ENCODE measurements around the gene EIF2AK3.

DNA sequence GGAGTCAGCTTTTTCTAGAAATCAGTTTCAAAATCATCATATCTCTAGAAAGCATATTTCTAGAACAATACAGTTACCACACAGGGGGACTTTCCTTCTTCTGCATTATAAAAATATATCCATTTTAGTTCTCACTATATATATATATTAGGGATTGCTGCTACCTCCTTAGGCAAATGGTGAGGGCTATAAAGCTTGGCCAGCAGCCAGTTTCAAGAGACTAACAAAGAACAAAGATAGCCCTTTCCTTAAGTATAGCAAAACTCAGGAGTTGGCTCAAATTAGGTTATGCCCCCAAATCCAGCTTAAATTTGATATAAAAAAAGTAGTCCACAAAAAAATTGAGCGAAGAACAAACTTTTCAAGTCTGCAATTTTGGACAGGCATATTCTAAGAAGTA is 70.0 kb downstream of the EIF2AK3 start:
- TF ChIP-seq, protein P1, sequence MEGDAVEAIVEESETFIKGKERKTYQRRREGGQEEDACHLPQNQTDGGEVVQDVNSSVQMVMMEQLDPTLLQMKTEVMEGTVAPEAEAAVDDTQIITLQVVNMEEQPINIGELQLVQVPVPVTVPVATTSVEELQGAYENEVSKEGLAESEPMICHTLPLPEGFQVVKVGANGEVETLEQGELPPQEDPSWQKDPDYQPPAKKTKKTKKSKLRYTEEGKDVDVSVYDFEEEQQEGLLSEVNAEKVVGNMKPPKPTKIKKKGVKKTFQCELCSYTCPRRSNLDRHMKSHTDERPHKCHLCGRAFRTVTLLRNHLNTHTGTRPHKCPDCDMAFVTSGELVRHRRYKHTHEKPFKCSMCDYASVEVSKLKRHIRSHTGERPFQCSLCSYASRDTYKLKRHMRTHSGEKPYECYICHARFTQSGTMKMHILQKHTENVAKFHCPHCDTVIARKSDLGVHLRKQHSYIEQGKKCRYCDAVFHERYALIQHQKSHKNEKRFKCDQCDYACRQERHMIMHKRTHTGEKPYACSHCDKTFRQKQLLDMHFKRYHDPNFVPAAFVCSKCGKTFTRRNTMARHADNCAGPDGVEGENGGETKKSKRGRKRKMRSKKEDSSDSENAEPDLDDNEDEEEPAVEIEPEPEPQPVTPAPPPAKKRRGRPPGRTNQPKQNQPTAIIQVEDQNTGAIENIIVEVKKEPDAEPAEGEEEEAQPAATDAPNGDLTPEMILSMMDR (IDR thresholded peaks at IDR 0.05) = no peak
- TF ChIP-seq HOXA7 (CRISPR knock-in tag; IDR thresholded peaks at IDR 0.05) (no peak), TP53 (CRISPR knock-in tag; IDR thresholded peaks at IDR 0.05) (no peak), POLR2AphosphoS2 (conservative IDR thresholded peaks at IDR 0.05; ENCODE audit: low read length) (no peak)
- TF ChIP-seq, protein P2, sequence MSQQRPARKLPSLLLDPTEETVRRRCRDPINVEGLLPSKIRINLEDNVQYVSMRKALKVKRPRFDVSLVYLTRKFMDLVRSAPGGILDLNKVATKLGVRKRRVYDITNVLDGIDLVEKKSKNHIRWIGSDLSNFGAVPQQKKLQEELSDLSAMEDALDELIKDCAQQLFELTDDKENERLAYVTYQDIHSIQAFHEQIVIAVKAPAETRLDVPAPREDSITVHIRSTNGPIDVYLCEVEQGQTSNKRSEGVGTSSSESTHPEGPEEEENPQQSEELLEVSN (IDR thresholded peaks at IDR 0.05; ENCODE audit: borderline replicate concordance, low read depth) = no peak

All from A549 (cell line).